Jurkat, Clone E6-1 (cell line): ENCODE results near the gene GPR45. TPM values are rescaled to one million over a fixed set of nuclear protein-coding genes. Genes with fewer than 3 reads are reported as not detected.
A peak's percentile ranks its signal among the peaks of the same experiment; 100 is the strongest.

Source experiments
- DNase-seq: peaks from one replicate; pipeline ENCODE4 v3.0.0-alpha.2; 2011; ENCODE audit warnings: low read depth, low spot score
- H3K4me3 ChIP-seq: 2 replicates; pipeline ENCODE4 v1.5.1; 2011; ENCODE audit warnings: mild to moderate bottlenecking, low read length, control low read depth, moderate library complexity
- polyA plus RNA-seq: library from polyadenylated mRNA; unstranded; fragments of >200 nt; gene quantifications from one replicate; pipeline ENCODE4 v1.2.1, GENCODE V29; 2012; ENCODE audit warnings: missing spikeins; ENCODE audit not compliant: insufficient read length, insufficient read depth

Gene GPR45
- not detected for polyA plus RNA-seq

GRCh38 chr2:105241443-105241842 is at the start of gene GPR45:
Gene GPR45, plus strand, starts transcription at chr2:105241743. Its CDS starts 116 bp downstream, at chr2:105241859.
- no peak within 1 kb of the TSS for H3K4me3 ChIP-seq
- no peak for DNase-seq

GRCh38 chr2:105194022-105194675 is 47.4 kb upstream of the GPR45 start:
- no peak for DNase-seq
- H3K4me3 ChIP-seq, result no peak overlapping the region

- no peak overlapping the region for H3K4me3 ChIP-seq
- no peak for DNase-seq
Observed at GRCh38 chr2:105196651-105197050, 44.9 kb upstream of the GPR45 start.

DNA sequence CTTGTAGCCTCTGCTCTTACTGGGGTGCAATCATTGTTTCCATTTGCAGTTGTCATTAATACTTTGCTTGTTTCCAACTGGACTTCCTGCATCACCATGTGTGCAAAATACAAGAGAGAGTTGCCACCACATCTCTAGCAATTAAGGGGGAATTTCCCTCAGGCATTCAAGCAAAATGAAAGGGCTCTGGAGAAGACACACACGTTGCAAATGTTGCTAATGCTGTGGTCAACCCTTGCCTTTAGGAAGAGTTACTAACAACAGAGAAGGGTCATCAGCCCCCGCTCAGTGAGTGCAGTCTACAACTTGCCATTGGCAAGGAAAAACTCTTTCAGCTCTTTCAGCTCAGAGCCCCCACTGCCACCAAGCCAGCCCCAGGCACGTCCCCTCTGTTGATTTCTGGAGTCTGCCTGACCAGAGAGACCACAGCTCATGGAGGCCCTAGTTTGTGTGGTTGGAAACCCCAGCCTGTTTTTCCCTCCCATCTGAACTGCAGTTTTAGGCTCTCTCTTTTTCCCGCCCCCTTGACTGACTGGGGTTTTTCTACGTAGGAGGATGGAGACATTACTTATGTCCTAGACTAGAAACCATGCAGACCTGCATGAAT is 25.9 kb upstream of the GPR45 start:
- H3K4me3 ChIP-seq, result no peak overlapping the region
- DNase-seq, result no peak

DNA sequence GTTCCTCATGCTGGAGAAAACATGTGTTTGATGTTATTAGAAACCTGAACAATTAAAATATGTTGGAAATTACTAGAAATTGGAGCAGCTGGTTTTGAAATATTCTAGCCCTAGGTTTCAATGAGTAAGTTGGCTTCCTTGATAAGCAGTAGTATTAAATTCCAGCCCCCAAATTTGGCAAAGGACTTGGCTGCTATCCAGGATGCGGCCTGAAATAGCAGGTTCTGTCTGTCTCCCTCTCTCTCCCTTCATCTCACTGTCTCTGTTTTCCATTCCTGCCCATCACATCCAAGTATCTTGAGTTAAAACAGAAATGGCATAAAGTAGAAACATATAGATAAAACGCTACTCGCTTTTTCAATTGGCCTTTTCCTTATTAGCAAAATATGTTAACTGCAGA is 20.9 kb upstream of the GPR45 start:
- DNase-seq, result no peak
- H3K4me3 ChIP-seq, result no peak overlapping the region

- H3K4me3 ChIP-seq, result no peak overlapping the region
- DNase-seq, result no peak
Observed at GRCh38 chr2:105224444-105224843, 17.1 kb upstream of the GPR45 start.

GRCh38 chr2:105231232-105231619 is 10.3 kb upstream of the GPR45 start:
- no peak for DNase-seq
- no peak overlapping the region for H3K4me3 ChIP-seq

- H3K4me3 ChIP-seq, result no peak overlapping the region
- peak; percentile 66 for DNase-seq
Observed at GRCh38 chr2:105235388-105236059, 6.0 kb upstream of the GPR45 start.

GRCh38 chr2:105236060-105236424 is 5.5 kb upstream of the GPR45 start:
- no peak overlapping the region for H3K4me3 ChIP-seq
- no peak for DNase-seq

DNA sequence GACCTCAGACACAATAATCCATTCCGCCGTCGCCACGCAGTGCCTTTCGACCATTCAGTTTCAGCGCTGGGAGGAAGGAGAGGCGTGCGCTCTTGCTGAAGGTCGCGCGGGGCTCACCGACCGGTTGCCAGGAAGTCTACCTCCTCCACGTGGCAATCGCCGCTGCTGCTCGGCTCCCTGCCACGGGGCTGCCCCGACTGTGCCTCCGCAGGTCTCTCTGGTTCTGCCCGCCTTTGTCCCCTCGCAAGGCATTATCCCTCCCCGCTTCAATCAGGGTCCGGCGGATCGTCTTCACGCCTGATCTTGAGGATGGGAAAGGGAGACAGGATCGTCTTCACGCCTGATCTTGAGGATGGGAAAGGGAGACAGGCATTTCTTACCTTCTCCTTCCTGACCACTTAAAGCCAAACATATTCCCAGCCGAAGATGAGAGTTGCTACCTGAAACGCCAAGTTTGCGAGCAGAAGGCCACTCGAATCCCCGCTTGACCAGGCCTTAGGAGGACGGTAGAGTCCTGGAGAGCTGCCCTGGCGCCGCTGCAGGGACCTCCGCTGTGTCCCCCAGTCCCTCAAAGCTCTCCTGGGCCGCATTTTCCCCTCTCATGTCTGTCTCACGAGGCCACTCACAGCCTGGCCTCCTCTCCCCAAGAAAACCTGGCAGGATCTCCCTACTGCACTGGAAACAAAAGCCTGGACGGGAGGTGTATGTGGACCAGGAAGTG is 4.3 kb upstream of the GPR45 start:
- no peak for DNase-seq
- no peak overlapping the region for H3K4me3 ChIP-seq

GRCh38 chr2:105238664-105239240 is 2.8 kb upstream of the GPR45 start:
- H3K4me3 ChIP-seq, result no peak overlapping the region
- no peak for DNase-seq

GRCh38 chr2:105239924-105240323 is 1.6 kb upstream of the GPR45 start:
- DNase-seq, result no peak
- H3K4me3 ChIP-seq, result no peak overlapping the region

DNA sequence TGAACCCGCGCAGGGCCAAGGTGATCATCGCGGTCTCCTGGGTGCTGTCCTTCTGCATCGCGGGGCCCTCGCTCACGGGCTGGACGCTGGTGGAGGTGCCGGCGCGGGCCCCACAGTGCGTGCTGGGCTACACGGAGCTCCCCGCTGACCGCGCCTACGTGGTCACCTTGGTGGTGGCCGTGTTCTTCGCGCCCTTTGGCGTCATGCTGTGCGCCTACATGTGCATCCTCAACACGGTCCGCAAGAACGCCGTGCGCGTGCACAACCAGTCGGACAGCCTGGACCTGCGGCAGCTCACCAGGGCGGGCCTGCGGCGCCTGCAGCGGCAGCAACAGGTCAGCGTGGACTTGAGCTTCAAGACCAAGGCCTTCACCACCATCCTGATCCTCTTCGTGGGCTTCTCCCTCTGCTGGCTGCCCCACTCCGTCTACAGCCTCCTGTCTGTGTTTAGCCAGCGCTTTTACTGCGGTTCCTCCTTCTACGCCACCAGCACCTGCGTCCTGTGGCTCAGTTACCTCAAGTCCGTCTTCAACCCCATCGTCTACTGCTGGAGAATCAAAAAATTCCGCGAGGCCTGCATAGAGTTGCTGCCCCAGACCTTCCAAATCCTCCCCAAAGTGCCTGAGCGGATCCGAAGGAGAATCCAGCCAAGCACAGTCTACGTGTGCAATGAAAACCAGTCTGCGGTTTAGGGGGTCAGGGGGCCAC is 897 bp downstream of the GPR45 start:
- DNase-seq, result no peak
- no peak overlapping the region for H3K4me3 ChIP-seq

- DNase-seq, result no peak
- H3K4me3 ChIP-seq, result no peak overlapping the region
Observed at GRCh38 chr2:105243961-105244360, 2.4 kb downstream of the GPR45 start.

- no peak for DNase-seq
- no peak overlapping the region for H3K4me3 ChIP-seq
Observed at GRCh38 chr2:105244451-105244850, 2.9 kb downstream of the GPR45 start.

DNA sequence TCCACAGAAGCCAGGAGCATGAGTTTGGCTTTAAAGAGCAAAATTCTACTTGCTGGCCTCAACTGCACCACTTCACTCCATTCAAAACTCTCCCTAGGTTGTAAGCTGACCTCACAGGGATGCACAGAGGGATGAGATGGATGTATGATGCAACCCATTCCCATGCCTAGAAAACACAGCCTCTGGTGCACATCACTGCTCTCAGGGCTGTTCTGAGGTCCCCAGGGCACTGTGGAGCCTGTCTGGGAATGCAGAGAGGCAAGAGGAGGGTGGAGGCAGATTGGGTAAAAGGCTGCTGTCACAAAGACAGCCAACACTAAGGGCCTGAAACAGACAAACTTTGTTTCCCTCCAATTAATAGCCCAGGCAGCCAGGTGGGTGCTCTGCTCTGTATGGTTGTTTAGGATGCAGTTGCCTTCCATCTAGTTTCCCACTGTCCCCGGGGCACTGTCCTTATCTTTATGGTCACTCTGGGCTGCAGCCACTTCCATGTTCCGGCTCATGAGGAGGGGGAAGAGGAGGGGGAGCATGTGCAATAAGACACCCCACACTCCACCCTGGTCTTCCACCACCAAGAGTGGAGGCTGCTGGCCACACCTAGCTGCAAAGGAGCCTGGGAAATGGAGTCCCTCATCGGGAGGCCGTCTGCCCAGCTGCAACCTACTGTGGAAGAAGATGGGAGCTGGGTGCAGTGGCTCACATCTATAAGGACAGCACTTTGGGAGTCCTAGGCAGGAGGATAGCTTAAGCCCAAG is 7.0 kb downstream of the GPR45 start:
- H3K4me3 ChIP-seq, result no peak overlapping the region
- DNase-seq, result no peak

DNA sequence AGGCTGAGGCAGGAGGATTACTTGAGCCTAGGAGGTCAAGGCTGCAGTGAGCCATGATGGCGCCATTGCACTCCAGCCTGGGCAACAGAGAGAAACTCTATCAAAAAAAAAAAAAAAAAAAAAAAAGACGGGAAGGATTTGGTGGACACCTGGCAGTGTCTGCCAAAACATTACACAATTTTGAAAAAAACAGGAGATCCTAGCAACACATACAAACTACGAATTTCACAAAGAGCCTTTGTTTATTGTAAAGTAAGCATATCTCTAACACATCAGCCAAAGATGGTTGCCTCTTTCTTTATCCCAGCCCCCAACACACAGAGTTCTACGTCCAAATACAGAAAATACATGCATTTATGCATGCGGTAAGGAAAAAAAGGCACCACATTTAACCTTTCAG is 7.6 kb downstream of the GPR45 start:
- DNase-seq, result no peak
- H3K4me3 ChIP-seq, result no peak overlapping the region

DNA sequence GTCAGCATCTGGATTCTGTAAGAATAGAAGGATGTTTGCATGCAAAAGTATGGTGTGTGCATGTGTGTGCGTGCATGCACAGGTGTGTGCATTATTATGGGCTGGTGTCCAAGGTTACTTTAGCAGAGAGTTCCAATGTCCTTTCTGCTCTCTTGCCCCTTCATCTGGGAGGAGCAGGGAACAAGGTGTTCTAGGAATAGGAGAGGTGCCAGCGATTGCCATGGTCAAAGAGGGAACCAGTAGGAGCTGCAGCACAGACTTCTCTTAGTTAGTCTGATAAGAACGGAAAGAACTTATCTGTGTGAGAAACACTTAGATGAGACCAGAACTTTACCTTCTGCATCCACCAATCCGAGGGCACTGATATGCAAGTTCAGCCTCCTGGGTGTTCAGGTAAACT is 8.3 kb downstream of the GPR45 start:
- no peak overlapping the region for H3K4me3 ChIP-seq
- no peak for DNase-seq
